Glomerular visceral epithelial cell (primary cell): ENCODE data around the gene MRPL17.

Source experiments
- DNase-seq: peaks from one replicate; pipeline ENCODE4 v3.0.0-alpha.2; 2016; ENCODE audit errors: extremely low spot score

The MRPL17 gene

GRCh38 chr11:6682591-6682935, 577 bp downstream of the MRPL17 start:
- no peak for DNase-seq

GRCh38 chr11:6681949-6682348, 1.2 kb downstream of the MRPL17 start:
- peak; percentile 17 for DNase-seq

DNA sequence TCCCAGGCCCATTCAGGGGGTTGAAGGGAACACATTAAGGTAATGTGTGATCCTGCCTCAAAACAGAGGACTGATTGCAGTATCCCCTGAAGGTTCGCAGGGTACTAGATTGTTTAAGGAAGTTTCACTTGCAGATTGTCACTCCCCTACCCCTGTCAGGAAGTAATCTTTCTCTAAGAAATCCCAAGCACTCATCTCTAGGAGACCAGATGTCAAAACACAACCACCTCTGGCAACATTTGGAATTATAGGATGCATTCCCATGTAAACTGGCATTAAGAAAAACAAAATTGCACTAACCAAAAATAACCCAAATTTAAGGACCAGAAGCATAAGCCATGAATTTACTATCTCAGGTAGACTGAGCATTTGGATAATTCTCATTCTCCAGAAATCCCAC, 1.6 kb downstream of the MRPL17 start:
- DNase-seq, result no peak

GRCh38 chr11:6677018-6677417, 6.1 kb downstream of the MRPL17 start:
- no peak for DNase-seq

DNA sequence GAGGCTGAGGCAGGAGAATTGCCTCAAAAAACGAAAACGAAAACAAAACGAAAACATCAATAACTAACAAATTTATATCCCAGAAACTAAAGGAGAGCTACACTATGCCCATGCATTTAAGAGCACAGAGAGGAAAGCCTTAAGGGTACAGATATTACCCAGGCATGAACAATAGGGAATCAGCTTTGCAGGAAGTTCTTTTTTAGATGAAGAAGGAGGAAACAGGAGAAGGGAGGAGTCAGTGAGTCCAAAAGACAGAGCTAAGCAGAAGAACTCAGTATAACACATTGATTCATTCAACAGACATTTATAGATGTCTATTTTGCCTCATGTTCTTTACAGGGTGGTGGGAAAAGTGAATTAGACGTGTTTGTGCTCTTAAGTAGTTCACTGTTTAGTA, 8.3 kb downstream of the MRPL17 start:
- DNase-seq, result no peak

DNA sequence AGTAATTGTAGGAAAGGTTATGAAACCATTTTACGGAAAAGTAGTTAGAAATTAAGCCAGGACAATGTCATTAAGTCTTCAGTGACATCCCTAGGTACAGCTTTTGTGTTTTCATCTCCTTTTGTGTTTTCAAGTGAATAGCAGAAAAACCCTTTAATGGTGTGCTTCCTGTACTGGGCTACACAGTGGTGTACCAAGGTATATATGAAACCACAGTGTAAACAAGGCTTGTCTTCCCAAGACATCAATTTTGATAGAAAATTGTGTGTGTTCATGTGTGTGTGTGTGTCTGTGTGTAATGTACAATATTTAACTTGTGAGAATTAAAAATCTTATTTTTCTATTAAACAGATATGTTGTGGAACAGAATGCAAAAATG, 8.9 kb downstream of the MRPL17 start:
- no peak for DNase-seq

DNA sequence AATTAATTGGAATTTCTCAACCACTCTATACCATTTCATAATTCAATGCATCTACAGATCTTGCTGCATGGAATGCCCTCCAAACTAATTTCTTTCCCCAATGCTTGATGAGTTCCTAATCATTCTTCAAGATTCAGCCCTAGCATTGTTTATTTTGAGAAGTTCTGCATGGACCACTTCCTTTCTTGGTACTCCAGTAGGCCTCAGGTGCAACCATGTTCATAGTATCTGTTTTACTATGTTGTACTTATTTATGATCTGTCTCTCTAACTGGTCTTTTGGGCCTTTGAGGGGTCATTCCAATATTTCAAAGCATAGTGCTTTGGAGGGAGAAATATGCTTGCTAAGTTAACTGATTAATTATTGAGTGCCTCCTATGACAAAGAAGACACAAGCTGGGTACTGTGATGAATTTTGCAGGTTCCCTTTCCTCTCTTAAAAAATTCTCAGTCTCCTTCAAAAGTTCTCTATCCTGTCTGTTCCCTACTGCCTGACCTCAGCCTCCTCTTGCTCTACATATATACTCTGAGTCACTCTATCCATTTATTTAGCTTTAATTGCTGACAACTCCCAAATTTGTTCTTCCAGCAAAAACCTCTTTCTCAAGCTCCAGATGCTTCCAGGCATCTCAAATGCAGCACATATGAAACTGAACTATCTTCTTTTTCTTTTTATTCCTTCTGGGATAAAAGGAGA, 9.5 kb downstream of the MRPL17 start:
- DNase-seq, result no peak

GRCh38 chr11:6671991-6672390, 11.1 kb downstream of the MRPL17 start:
- DNase-seq, result no peak

GRCh38 chr11:6670202-6670830, 12.8 kb downstream of the MRPL17 start:
- DNase-seq, result no peak

DNA sequence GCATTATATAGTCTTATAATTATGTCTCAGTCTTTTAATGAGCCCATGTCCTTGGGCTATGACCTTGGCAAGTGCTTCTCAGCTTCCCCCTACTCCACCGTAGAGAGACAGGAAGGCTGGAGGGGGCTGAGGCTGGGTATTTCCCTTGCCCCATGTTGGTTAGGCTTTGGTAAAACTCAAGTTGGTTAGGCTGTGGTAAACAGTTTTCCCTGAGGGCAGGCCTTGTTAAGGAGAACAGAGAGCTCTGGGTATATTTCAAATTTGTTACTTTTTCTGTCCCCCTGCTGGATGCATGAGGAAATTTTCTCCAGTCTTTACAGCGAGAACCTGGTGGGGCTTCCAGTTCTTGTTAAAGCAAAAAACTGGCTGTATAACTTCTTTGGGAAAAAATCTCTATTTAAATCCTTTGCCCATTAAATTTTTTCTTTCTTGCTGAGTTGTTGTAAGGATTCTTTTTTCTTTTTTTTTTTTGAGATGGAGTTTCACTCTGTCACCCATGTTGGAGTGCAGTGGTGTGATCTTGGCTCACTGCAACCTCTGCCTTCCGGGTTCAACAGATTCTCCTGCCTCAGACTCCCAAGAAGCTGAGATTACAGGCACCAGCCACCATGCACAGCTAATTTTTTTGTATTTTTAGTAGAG, 15.3 kb downstream of the MRPL17 start:
- DNase-seq, result peak; percentile 20

DNA sequence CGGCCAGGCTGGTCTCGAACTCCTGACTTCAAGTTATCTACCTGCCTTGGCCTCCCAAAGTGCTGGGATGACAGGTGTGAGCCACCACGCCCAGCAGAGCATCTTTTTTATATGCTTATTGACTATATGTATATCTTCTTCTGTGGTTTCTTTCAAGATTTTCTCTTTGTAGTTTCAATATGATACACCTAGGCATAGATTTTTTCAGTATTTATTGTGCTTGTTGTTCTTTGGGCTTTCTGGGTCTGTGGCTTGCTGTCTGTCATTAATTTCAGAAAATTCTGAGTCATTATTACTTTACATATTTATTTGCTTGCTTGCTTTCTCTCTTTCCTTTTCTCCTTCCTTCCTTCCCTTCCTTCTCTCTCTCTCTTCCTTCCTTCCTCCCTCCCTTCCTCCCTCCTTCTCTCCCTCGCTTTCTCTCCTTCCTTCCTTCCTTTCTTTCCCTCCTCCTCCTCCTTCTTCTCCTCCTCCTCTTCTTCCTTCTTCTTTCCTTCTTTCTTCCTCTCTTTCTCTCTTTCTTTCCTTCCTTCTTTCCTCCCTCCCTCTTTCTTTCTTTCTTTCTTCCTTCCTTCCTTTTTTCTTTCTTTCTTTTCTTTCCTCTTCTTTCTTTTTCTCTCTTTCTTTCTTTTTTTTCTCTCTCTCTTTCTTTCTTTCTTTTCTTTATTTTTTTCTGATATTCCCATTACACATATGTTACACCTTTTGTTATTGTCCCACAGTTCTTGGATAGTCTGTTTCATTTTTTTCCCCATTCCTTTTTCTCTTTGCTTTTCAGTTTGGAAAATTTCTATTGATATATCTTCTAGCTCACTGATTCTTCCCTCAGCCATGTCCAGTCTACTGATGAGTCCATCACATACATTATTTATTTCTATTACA, 16.6 kb downstream of the MRPL17 start:
- DNase-seq, result no peak

- no peak for DNase-seq
Measured at GRCh38 chr11:6664551-6664950, 18.6 kb downstream of the MRPL17 start.

GRCh38 chr11:6663794-6664469, 19.2 kb downstream of the MRPL17 start:
- DNase-seq, result no peak

DNA sequence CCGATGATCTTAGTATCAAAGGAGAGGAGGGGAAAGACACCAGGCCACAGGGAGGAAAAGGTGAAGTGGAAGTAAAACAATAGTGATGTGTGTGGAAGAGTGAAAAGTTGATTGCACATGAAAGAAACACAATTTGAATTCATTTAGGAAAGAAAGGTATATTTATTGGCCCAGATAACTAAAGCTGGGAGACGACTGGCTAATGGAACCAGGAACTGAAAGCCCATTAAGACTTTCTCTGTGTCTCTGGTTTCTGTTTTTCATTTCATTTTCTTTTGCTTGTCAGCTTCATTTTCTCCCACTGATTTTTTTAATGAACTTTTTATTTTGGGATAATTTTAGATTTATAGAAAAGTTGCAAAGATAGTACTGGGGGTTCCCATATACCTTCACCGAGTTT, 22.4 kb downstream of the MRPL17 start:
- no peak for DNase-seq

- DNase-seq, result no peak
Measured at GRCh38 chr11:6658647-6659046, 24.5 kb downstream of the MRPL17 start.

GRCh38 chr11:6657346-6657745, 25.8 kb downstream of the MRPL17 start:
- no peak for DNase-seq

- no peak for DNase-seq
Measured at GRCh38 chr11:6656936-6657335, 26.2 kb downstream of the MRPL17 start.

- no peak for DNase-seq
Measured at GRCh38 chr11:6656584-6656915, 26.6 kb downstream of the MRPL17 start.

DNA sequence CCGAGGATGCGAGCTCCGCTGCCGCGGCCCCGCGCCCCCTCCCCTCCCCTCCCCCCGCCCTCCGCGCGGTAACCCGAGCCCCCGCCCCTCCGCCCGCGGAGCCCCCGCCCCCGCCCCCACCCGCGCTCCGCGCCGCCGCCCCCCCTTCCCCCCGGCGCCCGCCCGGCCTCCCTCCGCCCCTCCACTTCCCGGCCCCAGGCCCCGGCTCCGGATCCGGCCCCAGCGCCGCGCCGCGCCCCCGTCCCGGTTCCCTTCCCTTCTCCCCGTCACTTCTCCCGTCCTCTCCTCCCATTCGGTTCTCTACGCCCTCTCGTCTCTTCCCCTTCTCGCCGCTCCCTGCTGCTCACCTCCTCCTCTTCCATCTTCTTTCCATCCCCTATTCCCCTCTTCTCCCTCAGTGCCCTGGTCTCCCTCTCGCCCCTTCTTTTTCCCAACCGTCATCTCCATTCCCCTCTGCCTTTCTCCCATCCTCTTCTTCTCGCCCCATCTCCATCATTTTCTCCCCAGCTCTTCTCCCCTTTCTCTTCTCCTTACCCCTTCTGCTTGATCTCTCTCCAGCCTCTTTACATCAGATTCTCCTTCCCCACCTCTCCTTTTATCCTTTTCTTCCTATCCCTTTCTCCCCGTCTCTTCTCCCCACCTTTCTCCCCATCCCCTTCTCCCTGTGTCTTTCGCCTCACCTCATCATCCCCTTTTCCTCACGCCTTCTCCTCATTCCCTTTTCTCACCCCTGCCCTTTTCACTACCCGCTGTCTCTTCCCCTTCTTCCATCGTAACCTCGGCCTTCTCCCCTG, 27.2 kb downstream of the MRPL17 start, which contains the start of gene DCHS1:
Gene DCHS1, minus strand, starts transcription at position 20 of the 794 bp plus-strand sequence. CDS start 14,196 bp downstream, outside the sequence.
- DNase-seq, result no peak

DNA sequence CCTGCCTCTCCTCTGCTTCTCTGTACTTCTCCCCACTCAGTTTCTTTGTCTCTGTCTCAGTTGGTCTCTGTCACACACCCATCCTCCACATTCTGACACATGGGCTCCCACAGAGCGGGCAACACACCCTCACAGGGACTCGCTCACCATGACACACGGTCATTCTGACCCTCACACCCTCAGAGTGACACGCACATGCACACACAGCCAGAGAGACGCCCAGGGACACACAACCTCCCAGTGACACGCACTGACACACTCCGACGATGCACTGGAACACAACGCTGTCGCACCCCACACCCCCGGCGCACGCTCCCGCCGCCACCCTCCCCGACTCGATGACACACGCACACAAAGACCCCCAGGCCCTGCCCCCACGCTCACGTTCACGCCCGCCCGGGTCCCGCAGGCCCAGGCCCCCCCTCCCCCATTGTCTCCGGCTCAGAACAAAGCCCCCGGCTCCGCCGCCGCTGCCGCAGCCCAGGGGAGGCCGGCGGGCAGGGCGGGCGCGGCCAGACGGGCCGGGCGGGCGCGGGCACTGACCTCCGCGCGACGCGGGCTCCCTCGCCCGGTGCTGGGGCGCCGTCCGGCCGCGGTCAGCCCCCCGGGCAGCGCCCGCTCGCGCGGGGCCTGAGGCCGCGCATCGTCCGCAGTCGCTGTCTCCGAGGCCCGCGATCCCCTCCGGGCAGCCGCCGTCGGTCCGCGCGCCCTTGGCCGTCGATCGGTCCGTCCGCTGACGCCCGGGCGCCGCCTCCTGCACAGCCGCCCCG, 27.9 kb downstream of the MRPL17 start:
- DNase-seq, result no peak
